VCaP (cell line): Measurements from ENCODE around the gene AKAP9.
"Not testable (repeated sequence)": the region's sequence is repeated elsewhere in the genome, so short reads cannot be mapped to it uniquely, and the experiment has no call there.

Experiments used
- H3K27ac ChIP-seq: fragments of 450-650 bp; 2 replicates; pipeline ENCODE4 v1.5.1; 2017
- TF ChIP-seq, protein P1 (sequence below): fragments of 450-650 bp; conservative IDR thresholded peaks from 2 replicates; pipeline ENCODE4 v1.5.1; 2017; ENCODE audit warnings: mild to moderate bottlenecking, moderate library complexity

AKAP9 gene

DNA sequence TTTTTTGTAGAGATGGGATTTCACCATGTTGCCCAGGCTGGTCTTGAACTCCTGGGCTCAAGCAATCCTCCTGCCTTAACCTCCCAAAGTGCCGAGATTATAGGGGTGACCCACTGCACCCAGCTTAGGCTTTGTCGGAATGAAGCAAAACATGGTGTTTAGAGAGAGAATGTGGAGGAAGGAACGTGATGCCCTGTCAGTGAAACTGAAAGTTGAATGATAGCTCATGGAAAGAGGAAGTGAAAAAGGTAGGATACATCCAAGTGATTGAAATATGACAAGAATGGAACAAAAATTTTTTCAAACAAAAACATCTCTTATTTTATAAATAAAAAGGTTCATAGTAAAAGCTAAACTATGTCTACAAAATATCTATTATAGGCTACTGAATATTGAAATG lies 5.9 kb downstream of the AKAP9 start:
- TF ChIP-seq, protein P1, sequence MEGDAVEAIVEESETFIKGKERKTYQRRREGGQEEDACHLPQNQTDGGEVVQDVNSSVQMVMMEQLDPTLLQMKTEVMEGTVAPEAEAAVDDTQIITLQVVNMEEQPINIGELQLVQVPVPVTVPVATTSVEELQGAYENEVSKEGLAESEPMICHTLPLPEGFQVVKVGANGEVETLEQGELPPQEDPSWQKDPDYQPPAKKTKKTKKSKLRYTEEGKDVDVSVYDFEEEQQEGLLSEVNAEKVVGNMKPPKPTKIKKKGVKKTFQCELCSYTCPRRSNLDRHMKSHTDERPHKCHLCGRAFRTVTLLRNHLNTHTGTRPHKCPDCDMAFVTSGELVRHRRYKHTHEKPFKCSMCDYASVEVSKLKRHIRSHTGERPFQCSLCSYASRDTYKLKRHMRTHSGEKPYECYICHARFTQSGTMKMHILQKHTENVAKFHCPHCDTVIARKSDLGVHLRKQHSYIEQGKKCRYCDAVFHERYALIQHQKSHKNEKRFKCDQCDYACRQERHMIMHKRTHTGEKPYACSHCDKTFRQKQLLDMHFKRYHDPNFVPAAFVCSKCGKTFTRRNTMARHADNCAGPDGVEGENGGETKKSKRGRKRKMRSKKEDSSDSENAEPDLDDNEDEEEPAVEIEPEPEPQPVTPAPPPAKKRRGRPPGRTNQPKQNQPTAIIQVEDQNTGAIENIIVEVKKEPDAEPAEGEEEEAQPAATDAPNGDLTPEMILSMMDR: no peak
- H3K27ac ChIP-seq: no peak overlapping the region

DNA sequence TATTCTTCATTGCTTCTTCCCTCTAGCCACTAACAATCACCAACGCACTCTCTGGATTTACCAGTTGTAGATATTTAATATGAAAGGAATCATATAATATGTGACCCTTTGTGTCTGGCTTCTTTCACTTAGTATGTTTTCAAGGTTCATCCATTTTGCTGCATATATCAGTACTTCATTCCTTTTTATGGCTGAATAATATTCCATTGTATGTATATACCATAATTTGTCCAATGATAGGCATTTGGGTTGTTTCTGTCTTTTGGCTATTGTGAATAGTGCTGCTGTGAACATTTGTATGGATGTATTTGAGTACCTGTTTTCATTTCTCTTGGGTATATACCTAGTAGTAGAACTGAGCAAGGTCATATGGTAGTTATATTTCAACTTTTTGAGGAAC lies 7.3 kb downstream of the AKAP9 start:
- TF ChIP-seq, protein P1: no peak
- H3K27ac ChIP-seq: no peak overlapping the region

DNA sequence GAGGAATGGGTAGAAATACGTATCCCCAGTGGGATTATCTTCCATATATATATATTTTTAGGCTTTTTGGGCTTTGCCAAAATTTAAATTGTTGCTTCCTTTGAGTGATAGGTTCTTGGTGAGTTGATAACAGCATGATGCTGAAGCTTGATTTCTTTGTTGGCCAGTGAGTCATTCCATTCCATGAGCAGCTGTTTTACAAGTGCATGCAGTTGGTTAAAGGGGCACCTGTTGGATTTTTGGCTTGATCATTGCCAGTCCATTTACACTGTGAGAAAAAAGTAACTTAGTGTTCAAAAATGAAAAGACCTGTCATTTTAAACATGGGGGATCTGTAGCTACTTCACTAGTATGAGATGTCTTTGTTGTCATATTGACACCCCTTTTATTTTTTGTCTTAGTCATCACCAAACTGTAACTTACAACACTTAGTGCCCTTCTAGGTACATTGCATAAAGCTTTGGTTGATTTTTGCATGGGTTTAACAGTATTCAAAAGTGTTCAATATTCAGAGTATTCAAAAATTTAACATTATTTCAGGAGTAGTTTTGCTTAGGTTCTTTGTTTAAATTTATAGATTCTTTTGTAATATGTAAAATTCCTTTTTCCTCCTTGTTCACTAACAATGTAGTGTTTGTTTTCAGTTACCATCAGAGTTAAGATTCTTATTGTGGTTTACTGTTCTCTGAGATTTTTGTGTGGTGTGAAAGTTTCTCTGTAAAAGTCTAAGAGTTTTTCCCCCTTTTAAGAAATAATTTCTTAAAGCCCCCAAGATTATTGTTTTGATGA lies 8.8 kb downstream of the AKAP9 start:
- TF ChIP-seq, protein P1: no peak
- no peak overlapping the region for H3K27ac ChIP-seq

DNA sequence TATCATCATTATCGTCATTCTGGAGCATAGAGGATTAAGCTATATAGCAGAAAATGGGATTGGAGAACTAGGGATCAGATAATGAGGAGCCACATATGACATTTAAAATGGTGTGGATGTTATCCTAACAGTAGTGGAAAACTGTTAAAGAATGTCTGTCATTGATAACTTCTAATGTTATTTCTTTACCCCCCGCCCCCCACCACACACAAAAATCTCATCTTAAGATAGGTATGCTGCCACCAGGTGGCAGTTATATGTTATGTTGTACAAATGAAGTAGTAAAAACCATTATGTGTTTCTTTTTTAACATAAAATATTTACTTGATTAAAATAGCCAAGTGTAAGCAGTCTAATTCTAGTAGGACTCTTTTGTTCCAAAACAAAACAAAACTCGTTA lies 13.0 kb downstream of the AKAP9 start:
- TF ChIP-seq, protein P1: peak; percentile 49
- H3K27ac ChIP-seq: no peak overlapping the region

DNA sequence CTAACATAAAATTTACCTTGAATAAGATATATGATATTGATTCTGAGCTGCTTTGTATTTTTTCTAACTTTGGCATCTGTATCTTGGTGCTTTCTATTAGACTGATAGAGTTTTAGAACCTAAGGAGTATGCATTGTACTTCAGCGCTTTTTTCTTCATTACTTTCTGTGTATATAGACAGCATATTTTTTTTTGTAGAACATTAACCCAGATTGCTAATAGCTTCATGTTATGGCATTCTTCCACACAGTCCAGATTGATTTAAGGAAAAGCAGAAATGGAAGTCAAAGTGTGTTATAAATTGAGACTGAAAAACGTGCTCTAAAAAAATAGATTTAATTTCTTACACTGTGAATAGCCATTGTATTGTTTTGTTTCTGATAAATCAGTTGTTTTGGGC lies 15.8 kb downstream of the AKAP9 start:
- H3K27ac ChIP-seq: not testable (repeated sequence)

DNA sequence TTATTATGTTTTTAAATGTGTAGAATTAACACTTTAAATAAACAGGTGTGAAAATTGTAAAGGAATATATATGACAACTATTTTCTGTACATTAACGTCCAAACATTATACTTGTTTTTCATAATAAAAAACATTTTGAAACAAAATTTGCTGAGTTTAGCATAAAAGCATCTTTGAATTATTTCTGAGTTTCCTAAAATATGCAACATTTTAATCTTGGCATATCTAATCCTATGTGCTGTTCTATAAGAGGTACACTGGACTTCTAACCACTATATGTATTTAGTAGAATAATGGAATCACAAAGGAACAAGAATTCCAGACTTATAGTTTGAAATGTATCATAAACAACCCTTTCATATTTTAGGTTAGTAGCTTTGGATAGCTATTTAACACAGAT lies 16.6 kb downstream of the AKAP9 start:
- TF ChIP-seq, protein P1: no peak
- H3K27ac ChIP-seq: no peak overlapping the region

DNA sequence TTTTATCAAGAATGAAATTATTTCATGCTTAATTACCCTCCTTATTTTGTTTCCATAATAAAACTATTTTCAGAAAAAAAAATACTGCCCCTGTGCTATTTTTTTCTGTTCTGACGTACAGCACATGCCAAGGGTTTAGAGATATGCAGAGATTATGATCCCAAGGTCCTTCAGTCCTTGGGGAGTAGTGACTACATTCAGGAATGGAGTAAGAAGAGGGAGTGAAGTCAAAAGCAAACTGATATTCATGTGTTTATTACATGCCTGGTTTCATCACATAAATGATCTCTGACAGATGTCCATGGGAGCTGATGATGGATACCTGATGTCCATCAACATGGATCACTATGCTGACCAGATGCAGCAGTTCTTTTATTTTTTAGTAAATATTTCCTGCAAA lies 17.2 kb downstream of the AKAP9 start:
- no peak overlapping the region for H3K27ac ChIP-seq
- TF ChIP-seq, protein P1: no peak

DNA sequence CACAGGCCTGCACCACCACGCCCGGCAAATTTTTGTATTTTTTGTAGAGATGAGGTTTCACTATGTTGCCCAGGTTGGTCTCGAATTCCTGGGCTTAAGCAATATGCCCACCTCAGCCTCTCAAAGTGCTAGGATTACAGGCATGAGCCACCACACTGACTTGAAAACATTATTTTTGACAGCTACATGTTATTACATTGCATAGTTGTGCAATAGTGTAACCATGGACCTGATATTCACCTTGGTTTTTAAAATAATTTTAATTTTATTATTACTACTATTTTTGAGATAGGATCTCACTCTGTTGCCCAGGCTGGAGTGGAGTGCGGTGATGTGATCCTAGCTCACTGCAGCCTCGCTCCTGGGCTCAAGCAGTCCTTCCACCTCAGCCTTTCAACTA lies 18.4 kb downstream of the AKAP9 start:
- no peak overlapping the region for H3K27ac ChIP-seq
- TF ChIP-seq, protein P1: no peak
